Right atrium auricular region (tissue), 2 donors: ENCODE measurements around the gene TMEM184B. TPM values are rescaled to one million over a fixed set of nuclear protein-coding genes. Genes with fewer than 3 reads are reported as not detected.

ENCODE experiments used
- DNase-seq: peaks from one replicate; pipeline ENCODE4 v3.0.0-alpha.2; 2019; ENCODE audit warnings: low spot score
- H3K27ac ChIP-seq, 2 donors: fragments of 200-600 bp; sonication (generic); 1 replicate in 1 of 2; 2 replicates in 1 of 2; pipeline ENCODE4 v1.5.1; 2016 to 2019
- H3K27me3 ChIP-seq, 2 donors: fragments of 200-600 bp; sonication (generic); one replicate each; pipeline versions ENCODE4 v1.5.1 to v1.6.0; 2017 to 2019
- H3K36me3 ChIP-seq: fragments of 200-600 bp; sonication (generic); one replicate; pipeline ENCODE4 v1.5.1; 2016
- H3K4me1 ChIP-seq, 2 donors: fragments of 200-600 bp; sonication (generic); one replicate each; pipeline versions ENCODE4 v1.5.1 to v1.6.0; 2017 to 2019
- H3K4me3 ChIP-seq, 2 donors: fragments of 200-600 bp; sonication (generic); 1 replicate in 1 of 2; 2 replicates in 1 of 2; pipeline ENCODE4 v1.5.1; 2017 to 2019; ENCODE audit warnings: mild to moderate bottlenecking in 1 of 2, moderate library complexity in 1 of 2
- H3K9me3 ChIP-seq, 2 donors: fragments of 200-600 bp; sonication (generic); one replicate each; pipeline ENCODE4 v1.5.1; 2019
- total RNA-seq, 2 donors: library from RNA; depleted of rRNA; stranded (reverse); fragments of >200 nt; gene quantifications; one replicate each; pipeline ENCODE4 v1.1.0, GENCODE V29; 2016
- TF ChIP-seq, protein P1 (sequence below), 2 donors: fragments of 200-600 bp; sonication (generic); IDR thresholded peaks; one replicate each; pipeline ENCODE4 v1.5.1; 2019; ENCODE audit warnings: antibody characterized with exemption in 2 of 2

The TMEM184B gene
- total RNA-seq, 2 donors from 2014 or later: 51.2 to 76.1 TPM

DNA sequence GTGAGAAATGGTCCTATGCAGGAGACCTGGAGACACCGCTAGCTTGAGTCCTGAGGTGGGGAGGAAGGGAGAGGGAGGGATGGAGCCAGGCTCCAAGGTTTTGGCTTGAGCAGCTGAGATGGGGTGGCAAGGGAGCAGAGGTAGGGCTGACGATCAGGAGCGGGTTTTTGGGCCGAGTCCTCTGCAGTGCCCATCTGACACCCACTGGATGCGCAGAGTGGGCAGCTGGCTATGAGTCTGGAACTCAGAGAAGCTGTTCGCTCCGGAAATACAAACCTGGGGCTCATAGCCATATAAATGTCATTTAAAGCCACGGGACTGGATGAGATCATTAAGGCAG, 71.5 kb downstream of the TMEM184B start:
- TF ChIP-seq, protein P1, sequence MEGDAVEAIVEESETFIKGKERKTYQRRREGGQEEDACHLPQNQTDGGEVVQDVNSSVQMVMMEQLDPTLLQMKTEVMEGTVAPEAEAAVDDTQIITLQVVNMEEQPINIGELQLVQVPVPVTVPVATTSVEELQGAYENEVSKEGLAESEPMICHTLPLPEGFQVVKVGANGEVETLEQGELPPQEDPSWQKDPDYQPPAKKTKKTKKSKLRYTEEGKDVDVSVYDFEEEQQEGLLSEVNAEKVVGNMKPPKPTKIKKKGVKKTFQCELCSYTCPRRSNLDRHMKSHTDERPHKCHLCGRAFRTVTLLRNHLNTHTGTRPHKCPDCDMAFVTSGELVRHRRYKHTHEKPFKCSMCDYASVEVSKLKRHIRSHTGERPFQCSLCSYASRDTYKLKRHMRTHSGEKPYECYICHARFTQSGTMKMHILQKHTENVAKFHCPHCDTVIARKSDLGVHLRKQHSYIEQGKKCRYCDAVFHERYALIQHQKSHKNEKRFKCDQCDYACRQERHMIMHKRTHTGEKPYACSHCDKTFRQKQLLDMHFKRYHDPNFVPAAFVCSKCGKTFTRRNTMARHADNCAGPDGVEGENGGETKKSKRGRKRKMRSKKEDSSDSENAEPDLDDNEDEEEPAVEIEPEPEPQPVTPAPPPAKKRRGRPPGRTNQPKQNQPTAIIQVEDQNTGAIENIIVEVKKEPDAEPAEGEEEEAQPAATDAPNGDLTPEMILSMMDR (IDR thresholded peaks at IDR 0.05): no peak
- H3K36me3 ChIP-seq: no peaks in the 10 kb centered on the region
- H3K4me1 ChIP-seq: peaks cover 0 to 27% of the 10 kb centered on the region in 2 donors
- DNase-seq: no peak
- H3K27me3 ChIP-seq: no peaks in the 10 kb centered on the region
- peak overlapping the region; percentile 100 for H3K27ac ChIP-seq
- peak overlapping the region; percentile 16 to 91 for H3K4me3 ChIP-seq
- no peaks in the 10 kb centered on the region for H3K9me3 ChIP-seq

DNA sequence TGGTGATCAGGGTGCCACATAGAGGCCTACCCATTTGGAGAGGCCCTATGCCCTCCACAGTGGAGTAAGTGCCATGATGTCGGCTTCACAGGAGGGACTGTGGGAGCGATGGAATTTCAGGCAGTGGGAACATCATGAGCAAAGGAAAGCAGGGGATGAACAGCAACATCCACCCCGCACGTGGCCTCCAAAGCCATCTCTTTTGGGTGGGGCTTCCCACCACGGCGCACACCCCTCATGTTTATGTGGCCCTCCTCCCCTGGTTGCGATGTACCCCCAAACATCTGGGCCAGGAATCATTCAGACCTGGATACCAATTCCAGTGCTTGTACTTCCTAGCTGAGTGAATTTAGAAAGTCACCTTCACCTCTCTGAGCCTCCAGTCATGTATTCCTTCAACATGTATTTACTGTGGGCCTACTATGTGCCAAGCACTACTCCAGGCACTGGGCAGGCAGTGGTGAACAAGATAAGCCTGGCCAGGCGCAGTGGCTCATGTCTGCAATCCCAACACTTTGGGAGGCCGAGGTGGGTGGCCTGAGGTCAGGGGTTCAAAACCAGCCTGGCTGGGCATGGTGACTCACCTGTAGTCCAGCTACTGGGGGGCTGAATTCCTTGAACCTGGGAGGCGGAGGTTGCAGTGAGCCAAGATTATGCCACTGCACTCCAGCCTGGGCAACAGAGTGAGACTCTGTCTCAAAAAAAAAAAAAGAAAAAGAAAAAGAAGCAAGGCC, 72.8 kb downstream of the TMEM184B start:
- H3K36me3 ChIP-seq: no peaks in the 10 kb centered on the region
- no peak for DNase-seq
- TF ChIP-seq, protein P1 (IDR thresholded peaks at IDR 0.05): no peak
- H3K9me3 ChIP-seq: no peaks in the 10 kb centered on the region
- no peak overlapping the region for H3K27ac ChIP-seq
- no peaks in the 10 kb centered on the region for H3K27me3 ChIP-seq
- H3K4me1 ChIP-seq: peaks cover 0 to 25% of the 10 kb centered on the region in 2 donors
- H3K4me3 ChIP-seq: no peak overlapping the region

DNA sequence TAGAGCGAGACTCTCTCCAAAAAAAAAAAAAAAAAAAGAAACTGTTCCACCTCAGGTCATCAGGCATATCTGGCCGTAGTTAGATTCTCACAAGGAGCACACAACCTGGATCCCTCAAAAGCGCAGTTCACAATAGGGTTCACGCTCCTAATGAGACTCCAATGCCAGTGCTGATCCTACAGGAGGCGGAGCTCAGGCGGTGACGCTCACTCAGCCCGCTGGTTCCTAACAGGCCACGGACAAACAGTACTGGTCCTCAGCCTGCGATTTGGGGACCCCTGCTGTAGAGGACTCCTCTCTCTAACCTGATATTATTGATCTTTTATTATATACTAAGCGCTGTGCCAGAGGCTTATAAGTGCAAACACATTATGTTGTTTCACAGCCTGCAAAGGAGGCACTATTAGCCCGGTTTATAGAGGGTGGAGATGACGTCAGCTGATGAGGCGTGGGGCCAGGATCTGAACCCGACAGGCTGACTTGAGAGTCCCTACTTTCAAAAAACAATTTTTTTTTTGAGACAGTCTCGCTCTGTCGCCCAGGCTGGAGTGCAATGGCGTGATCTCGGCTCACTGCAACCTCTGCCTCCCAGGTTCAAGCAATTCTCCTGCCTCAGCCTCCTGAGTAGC, 75.9 kb downstream of the TMEM184B start:
- peak; percentile 78 for DNase-seq
- Histone ChIP-seq H3K4me3 (no peak overlapping the region), H3K4me1 (peaks cover 0 to 16% of the 10 kb centered on the region in 2 donors), H3K27me3 (no peaks in the 10 kb centered on the region), H3K36me3 (no peaks in the 10 kb centered on the region), H3K9me3 (no peaks in the 10 kb centered on the region), H3K27ac (no peak overlapping the region)
- TF ChIP-seq, protein P1 (IDR thresholded peaks at IDR 0.05): no peak

DNA sequence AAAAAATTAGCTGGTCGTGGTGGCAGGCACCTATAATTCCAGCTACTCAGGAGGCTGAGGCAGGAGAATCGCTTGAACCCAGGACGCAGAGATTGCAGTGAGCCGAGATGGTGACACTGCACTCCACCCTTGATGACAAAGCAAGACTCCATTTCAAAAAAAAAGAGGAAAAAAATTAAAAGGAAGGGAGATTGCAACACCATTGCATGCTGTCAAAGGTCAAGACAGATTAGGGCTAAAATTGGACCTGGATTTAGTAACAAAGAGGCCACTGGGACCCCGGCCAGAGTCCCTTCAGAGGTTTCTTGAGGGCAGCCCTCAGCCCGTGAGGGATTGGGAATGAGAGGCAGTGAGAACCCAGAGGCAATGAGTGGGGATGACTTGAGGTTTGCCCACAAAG, 79.2 kb downstream of the TMEM184B start:
- H3K36me3 ChIP-seq: no peaks in the 10 kb centered on the region
- peaks cover 0 to 13% of the 10 kb centered on the region in 2 donors for H3K4me1 ChIP-seq
- no peak overlapping the region for H3K27ac ChIP-seq
- H3K27me3 ChIP-seq: no peaks in the 10 kb centered on the region
- DNase-seq: peak; percentile 85
- H3K9me3 ChIP-seq: no peaks in the 10 kb centered on the region
- H3K4me3 ChIP-seq: no peak overlapping the region
- TF ChIP-seq, protein P1 (IDR thresholded peaks at IDR 0.05): no peak

DNA sequence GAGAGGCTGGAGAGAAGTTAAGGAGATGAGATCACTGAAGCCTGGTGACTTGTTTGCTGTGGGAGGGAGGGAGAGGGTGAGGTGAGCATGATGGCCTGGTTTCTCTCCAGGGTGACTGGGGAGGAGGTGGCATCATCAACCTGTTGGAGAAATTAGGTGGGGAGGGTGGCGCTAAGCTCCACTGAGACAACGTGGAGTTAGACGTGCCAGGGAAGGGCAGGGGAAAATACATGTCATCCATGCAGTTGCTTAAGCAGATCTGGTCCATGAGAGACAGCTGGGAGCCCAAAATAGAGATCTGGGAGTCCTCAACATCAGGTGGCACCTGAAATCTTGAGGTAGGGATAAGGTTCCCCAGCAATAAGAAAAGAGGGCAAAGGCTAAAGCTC, 80.3 kb downstream of the TMEM184B start:
- Histone ChIP-seq H3K27me3 (no peaks in the 10 kb centered on the region), H3K9me3 (no peaks in the 10 kb centered on the region), H3K4me1 (peaks cover 0 to 13% of the 10 kb centered on the region in 2 donors), H3K36me3 (no peaks in the 10 kb centered on the region), H3K27ac (no peak overlapping the region), H3K4me3 (no peak overlapping the region)
- TF ChIP-seq, protein P1 (IDR thresholded peaks at IDR 0.05): no peak
- no peak for DNase-seq
